GM18502 (cell line): ENCODE results near the gene IER3.
"Not testable (repeated sequence)": the region's sequence is repeated elsewhere in the genome, so short reads cannot be mapped to it uniquely, and the experiment has no call there.

Experiments
- ATAC-seq: cut with Tn5 transposase; IDR thresholded peaks from one replicate; pipeline ENCODE4 v1.9.1; 2021; ENCODE audit warnings: mild to moderate bottlenecking; ENCODE audit not compliant: unreplicated experiment, poor library complexity

IER3 gene

DNA sequence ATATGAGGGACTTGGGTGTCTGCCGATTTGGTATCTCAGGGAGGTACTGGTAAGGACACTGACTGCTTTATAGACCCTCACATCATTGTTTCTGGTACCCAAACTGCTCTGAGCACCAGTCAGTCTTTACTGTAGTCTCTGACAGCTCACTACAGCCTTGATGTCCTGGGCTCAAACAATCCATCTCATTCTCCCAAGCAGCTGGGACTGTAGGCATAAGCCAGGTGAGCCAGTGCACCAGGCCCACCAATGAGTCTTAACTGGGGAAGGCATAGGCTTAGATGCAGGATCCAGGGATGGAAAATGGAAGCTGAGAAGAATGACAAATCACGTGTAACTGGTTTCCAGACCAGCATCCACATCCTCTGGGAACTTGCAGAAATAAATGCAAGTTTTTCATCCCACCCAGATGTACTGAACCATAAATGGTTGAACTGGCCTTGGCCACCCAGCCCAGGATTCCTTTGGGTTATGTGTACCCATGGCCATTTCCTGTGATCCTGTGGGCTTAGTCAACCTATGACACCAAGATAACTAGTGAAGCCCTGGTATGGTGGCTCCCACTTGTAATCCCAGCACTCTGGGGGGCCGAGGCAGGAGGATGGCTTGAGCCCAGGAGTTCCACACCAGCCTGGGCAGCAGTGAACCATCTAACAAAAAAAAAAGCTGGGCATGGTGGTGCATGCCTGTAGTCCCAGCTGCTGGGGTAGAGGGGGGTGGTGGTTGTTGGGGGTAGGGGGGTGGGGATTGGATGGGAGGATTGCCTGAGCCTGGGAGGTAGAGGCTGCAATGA, 18.4 kb downstream of the IER3 start:
- ATAC-seq, result no peak

DNA sequence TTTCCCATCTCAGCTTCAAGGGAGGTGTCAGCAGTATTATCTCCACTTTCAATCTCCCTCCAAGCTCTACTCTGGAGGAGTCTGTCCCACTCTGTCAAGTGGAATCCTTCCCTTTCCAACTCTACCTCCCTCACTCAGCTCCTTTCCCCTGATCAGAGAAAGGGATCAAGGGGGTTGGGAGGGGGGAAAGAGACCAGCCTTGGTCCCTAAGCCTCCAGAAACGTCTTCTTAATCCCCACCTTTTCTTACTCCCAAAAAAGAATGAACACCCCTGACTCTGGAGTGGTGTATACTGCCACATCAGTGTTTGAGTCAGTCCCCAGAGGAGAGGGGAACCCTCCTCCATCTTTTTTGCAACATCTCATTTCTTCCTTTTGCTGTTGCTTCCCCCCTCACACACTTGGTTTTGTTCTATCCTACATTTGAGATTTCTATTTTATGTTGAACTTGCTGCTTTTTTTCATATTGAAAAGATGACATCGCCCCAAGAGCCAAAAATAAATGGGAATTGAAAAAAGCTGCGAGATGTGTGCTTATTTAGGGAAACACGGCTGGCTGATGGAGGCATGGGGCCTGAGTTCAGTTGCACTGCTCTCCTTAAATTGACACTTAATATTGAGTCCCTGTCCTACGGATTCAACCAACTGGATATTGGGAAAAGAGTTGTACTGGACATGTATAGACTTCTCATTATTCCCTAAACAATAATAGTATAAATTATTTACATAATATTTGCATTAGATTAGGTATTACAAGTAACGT, 19.3 kb downstream of the IER3 start:
- no peak for ATAC-seq

DNA sequence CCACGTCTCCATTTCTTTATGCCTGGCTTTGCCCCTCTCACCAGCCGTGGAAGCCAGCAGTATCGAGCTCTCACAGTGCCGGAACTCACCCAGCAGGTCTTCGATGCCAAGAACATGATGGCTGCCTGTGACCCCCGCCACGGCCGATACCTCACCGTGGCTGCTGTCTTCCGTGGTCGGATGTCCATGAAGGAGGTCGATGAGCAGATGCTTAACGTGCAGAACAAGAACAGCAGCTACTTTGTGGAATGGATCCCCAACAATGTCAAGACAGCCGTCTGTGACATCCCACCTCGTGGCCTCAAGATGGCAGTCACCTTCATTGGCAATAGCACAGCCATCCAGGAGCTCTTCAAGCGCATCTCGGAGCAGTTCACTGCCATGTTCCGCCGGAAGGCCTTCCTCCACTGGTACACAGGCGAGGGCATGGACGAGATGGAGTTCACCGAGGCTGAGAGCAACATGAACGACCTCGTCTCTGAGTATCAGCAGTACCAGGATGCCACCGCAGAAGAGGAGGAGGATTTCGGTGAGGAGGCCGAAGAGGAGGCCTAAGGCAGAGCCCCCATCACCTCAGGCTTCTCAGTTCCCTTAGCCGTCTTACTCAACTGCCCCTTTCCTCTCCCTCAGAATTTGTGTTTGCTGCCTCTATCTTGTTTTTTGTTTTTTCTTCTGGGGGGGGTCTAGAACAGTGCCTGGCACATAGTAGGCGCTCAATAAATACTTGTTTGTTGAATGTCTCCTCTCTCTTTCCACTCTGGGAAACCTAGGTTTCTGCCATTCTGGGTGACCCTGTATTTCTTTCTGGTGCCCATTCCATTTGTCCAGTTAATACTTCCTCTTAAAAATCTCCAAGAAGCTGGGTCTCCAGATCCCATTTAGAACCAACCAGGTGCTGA, 20.3 kb downstream of the IER3 start:
- not testable (repeated sequence) for ATAC-seq

GRCh38 chr6:30723159-30723842, 21.0 kb downstream of the IER3 start:
- ATAC-seq, result not testable (repeated sequence)

DNA sequence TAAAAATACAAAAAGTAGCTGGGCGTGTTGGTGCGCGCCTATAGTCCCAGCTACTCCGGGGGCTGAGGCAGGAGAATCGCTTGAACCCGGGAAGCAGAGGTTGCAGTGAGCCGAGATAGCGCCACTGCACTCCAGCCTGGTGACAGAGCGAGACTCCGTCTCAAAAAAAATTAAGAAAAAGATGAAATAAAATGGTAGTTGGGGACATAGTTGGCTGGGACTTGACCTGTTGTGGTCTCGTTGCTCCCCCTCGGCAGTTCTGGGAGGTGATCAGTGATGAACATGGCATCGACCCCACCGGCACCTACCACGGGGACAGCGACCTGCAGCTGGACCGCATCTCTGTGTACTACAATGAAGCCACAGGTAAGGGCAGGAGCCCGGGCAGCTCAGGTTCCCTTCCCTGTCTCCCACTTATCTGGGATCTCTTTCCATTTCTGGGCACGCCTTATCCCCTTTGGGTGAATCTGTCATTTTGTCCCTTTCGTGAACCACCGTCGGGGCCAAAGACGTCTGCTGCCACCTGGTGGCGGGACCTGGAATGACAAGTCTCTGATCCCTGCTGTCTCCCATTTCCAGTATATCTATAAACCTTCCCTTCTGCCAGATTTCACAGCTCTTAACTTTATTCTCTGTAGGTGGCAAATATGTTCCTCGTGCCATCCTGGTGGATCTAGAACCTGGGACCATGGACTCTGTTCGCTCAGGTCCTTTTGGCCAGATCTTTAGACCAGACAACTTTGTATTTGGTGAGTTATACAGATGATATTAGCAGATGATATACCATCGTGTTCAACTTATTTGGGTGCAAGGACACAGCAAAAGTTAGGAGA, 21.9 kb downstream of the IER3 start:
- no peak for ATAC-seq

DNA sequence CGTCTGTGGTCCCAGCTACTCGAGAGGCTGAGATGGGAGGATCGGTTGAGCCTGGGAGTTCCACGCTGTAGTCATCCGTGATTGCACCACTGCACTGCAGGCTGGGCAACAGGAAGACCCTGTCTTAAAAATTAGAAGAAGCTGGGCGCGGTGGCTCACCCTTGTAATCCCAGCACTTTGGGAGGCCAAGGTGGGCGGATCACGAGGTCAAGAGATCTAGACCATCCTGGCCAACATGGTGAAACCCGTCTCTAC, 22.4 kb downstream of the IER3 start:
- not testable (repeated sequence) for ATAC-seq

DNA sequence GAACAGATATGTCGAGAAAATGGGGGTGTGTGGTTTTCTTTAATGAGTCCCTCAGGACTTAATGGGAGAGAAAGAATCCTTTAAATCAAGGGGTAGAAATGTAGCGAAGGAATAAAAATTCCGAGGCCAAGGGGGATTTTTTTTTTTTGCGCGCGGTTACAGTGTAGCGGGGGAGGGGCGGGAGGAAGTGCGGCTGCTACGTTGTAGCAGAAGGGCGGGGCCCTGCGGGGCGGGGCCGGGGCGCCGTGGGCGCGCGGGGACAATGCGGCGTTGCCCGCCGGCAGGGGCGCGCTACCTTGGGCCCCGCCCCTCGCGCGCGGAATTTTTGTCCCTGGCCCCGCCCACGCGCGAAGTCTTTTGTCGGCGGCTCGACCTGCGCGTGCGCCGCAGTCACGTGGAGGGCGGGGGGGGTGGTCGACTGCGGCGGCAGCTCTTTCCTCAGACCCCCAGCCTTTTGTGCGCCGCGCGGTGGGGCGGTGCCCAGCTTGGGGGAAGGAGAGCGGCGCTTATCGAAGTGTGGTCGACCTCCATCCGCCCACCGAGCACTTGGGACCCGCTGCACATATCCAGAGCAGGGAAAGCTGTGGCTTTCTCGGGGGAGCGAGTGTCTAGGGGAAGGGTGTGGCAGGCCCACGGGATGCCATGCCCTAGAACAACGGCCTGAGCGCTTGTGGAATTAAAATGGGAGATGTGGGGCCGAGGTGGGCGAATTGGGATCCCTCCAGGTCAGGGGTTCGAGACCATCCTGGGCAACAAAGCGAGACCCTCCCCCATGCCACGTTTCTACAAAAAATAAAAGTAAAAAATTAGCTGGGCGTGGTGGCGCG, 22.9 kb downstream of the IER3 start:
- ATAC-seq, result no peak

- ATAC-seq, result no peak
Observed at GRCh38 chr6:30720738-30721197, 23.6 kb downstream of the IER3 start.

DNA sequence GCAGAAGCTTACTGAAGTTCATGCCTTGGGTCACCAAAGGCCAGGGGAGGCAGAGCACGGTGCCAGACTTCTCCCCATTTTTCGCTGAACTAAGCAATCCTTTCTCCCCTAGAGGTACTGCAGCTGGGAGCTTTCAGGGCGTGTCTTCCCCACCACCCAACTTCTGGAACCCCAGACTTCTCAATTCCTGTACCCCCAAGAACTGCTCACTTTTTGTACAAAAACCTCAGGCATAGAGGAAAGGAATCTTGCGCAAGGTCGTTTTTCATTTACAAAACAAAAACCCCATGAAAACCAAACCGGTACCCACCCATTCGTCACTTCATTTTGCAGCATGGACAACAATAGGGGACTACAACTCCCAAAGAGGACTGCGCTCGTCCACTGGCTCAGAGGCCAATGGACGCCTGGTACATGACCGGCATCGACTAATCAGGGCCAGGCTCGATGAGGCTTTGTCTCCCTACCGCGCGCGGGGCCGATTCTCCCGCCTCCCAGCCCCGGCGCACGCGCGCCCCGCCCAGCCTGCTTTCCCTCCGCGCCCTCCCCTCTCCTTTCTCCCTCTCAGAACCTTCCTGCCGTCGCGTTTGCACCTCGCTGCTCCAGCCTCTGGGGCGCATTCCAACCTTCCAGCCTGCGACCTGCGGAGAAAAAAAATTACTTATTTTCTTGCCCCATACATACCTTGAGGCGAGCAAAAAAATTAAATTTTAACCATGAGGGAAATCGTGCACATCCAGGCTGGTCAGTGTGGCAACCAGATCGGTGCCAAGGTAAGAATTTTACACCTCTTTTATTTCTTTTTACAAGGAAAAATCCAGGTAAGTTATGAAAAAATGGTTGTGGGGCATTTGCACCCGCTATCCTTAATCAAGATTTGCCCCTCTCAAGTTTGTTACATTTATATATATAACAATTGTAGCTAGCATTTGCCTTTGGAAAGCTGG, 24.3 kb downstream of the IER3 start, which contains the start of gene TUBB:
TSS of gene TUBB (plus strand) at position 562 of the 947 bp plus-strand sequence. CDS start at position 717, 155 bp downstream.
- peak; percentile 50 for ATAC-seq

DNA sequence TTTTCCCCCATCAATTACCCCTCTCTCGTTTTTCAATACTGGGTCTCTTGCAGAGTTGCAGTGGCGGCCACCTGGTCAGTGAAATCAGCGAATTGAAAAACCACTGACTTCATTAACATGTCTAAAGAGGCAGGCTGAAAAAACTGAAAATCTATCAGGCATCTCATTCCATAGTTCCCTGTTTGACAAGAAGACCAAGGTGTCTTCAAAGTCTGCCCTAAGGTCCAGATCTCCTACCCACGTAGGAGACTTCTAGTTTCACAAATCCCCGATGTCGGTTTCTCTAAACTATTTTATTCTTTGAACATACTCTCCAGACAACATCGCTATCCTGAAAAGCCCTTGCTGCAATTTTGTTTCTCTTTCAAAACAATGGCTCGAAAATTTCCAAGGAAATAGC, 25.0 kb downstream of the IER3 start:
- ATAC-seq, result no peak

DNA sequence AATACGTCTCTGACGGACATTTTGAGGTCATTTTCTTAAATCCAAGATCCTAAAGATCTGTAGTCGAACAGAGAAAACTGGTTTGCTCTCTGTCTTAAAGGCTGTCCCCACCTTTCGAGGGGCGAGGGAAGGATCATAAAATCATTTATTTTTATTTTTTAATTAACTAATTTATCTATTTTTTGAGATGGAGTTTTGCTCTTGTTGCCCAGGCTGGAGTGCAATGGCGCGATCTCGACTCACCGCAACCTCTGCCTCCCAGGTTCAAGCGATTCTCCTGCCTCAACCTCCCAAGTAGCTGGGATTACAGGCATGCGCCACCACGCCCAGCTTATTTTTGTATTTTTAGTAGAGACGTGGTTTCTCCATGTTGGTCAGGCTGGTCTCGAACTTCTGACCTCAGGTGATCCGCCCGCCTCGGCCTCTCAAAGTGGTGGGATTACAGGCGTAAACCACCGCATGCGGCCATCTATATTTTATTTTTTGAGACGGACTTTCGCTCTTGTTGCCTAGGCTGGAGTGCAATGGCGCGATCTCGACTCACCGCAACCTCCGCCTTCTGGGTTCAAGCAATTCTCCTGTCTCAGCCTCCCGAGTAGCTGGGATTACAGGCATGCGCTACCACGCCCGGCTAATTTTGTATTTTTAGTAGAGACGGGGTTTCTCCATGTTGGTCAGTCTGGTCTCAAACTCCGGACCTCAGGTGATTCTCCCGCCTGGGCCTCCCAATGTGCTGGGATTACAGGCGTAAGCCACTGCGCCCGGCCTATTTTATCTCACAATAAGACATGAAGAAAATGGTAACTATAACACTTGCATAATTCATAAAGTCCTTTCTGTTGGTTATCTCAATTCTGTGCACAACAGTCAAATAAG, 26.3 kb downstream of the IER3 start:
- ATAC-seq, result not testable (repeated sequence)

- peak; percentile 69 for ATAC-seq
Observed at GRCh38 chr6:30717129-30717844, 27.1 kb downstream of the IER3 start, which contains the start of gene MDC1. Gene MDC1 (minus strand): TSS chr6:30717281. CDS start chr6:30715175, 2,106 bp downstream.

- no peak for ATAC-seq
Observed at GRCh38 chr6:30716879-30717128, 27.5 kb downstream of the IER3 start.

GRCh38 chr6:30714263-30714662, 30.1 kb downstream of the IER3 start:
- no peak for ATAC-seq

- no peak for ATAC-seq
Observed at GRCh38 chr6:30712441-30712945, 31.9 kb downstream of the IER3 start.
